Left renal cortex interstitium (tissue), 4 donors: ENCODE data around the gene KCP. TPM values are rescaled to one million over a fixed set of nuclear protein-coding genes. Genes with fewer than 3 reads are reported as not detected.
"Not testable (repeated sequence)": the region's sequence is repeated elsewhere in the genome, so short reads cannot be mapped to it uniquely, and the experiment has no call there.

Experiments
- DNase-seq, 4 donors: peaks; one replicate each; pipeline ENCODE4 v3.0.0-alpha.2; 2013; ENCODE audit warnings: low read depth in 4 of 4, low spot score in 2 of 4, missing footprints in 1 of 4
- polyA plus RNA-seq, 4 donors: library from polyadenylated mRNA; unstranded; fragments of 120-200 nt; gene quantifications; one replicate each; pipeline ENCODE4 v1.2.1, GENCODE V29; 2013; ENCODE audit not compliant: insufficient read length in 4 of 4

The KCP gene
- polyA plus RNA-seq, 4 donors = 12.1 to 41.9 (median 23.8) TPM

DNA sequence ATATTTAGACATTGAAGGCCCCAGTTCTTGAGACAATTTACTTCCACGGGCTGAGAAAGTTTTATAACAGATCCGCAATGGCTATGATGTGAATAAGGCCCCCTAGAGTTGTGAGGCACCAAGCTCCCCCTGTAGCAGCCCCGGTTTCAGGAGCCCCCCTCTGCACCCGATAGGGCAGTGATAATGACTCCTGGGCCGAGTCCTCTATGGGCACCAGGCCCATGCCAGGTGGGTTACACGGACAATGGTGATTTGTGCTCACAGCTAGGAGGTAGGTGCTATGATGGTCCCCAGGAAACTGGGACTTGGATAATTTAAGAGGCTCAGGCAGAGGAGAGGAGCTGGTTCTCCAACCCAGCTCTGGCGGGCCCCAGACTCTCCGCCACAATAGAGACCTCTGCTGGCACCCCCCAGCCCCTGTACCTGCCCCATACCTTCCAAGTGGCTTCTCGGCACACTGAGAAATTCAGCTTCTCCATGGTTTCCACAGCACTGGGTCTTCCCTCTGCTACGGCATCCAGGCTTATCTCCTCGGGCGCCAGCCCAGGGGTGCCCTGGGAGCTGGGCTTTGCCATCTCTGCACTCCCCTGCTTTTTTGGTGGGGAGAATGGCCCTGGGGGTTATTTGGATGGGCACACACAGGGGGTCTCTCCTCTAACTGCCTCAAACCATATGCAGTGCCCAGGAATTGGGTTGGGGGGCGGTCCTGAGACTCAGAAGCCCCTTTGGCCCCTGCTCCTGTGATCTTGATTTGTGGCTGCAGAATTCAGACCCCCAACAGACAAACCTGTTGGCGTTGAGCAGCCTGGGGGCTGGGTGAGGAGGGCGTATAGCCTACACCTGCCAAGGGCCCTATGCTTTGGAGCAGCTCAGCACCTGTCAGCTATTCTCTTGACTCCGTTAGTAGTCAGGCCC is 12.2 kb upstream of the KCP start:
- DNase-seq = no peak

GRCh38 chr7:128921866-128922440 is 11.4 kb upstream of the KCP start:
- DNase-seq = no peak

DNA sequence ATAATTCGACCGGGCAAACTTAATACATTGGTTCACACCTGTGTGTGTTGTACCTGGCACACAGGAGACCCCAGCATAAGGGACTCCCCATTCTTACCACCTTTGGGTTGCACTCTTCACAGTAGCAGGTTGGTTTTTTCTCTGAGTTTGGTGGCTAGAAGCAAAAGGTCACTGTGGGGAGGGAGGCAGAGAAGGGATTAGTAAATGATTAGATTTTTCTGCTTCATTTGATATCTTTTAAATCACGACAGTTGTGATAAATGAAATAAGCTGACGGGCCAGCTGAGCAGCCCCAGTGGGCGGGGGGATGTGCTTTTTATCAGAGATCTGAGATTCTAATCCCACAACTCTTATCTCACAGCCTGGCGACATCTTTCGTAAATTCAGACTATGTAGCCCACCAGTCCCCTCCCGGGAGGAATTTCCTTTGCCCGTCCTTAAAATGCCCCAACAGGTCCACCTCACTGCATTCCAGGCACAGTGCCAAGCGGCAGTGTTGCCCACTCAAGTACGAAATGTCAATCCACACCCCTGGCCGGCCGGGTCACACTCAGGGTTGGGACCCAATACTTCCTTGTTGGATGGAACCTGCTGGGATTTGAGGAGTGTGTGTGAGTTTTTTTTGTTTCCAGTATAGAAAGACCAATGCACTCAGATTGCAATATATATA is 10.5 kb upstream of the KCP start:
- no peak for DNase-seq

DNA sequence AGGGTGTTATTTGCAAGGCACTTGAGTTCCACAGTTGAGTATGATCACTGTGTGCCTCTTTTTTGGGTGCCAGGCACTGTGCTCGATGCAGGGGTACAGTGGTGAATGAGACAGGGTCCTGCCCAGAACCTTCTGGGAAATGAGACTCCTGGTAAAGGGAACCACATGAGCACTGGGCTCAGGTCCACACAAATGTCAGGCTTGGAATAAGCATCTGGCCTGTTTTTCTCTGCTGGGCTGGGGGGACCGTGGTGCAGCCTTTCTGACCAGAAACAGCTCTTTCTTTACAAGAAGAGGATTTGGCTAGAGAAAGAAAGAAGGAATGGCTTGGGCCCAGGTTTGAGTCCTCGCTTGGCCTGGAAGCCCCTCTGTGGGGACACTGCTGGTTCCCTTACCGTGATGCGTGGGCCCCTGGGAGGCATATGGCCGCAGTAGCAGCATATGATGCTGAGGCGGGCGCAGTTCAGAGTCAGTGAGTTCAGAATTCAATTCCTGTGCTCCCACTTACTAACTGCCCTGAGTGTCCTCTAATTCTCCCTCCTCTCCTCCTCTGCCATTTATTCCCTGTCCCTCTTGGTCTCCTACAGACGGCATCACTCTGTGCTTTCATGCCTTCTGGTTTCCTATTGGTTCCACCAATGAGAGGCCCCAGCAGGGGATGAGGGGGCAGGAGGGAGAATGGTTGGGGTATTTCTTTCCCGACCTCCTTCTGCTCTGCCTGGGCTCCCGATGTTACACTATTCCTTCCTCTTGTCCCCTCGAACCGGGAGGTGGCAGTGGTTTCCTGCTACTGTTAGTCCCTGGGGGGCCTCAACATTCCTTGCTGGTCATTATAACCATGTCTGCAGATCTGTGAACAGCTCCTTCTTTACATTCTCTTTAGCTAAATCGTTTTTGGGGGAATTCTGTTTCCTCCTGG is 9.6 kb upstream of the KCP start:
- no peak for DNase-seq

- DNase-seq = no peak
These were observed 8.7 kb upstream of the KCP start for GRCh38 chr7:128919241-128919640.

- DNase-seq = no peak
These were observed 7.6 kb upstream of the KCP start for GRCh38 chr7:128918016-128918665.

GRCh38 chr7:128917122-128917521 is 6.6 kb upstream of the KCP start:
- DNase-seq = no peak

DNA sequence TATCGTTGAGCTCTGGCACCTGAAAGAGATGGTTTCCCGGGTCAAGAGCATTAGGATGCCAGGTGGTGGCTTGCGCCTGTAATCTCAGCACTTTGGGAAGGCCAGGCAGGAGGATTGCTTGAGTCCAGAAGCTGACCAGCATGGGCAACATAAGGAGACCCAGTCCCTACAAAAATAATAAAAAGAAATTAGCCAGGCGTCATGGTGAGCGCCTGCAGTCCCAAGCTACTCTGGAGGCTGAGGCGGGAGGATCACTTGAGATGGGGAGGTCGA is 6.1 kb upstream of the KCP start:
- no peak for DNase-seq

DNA sequence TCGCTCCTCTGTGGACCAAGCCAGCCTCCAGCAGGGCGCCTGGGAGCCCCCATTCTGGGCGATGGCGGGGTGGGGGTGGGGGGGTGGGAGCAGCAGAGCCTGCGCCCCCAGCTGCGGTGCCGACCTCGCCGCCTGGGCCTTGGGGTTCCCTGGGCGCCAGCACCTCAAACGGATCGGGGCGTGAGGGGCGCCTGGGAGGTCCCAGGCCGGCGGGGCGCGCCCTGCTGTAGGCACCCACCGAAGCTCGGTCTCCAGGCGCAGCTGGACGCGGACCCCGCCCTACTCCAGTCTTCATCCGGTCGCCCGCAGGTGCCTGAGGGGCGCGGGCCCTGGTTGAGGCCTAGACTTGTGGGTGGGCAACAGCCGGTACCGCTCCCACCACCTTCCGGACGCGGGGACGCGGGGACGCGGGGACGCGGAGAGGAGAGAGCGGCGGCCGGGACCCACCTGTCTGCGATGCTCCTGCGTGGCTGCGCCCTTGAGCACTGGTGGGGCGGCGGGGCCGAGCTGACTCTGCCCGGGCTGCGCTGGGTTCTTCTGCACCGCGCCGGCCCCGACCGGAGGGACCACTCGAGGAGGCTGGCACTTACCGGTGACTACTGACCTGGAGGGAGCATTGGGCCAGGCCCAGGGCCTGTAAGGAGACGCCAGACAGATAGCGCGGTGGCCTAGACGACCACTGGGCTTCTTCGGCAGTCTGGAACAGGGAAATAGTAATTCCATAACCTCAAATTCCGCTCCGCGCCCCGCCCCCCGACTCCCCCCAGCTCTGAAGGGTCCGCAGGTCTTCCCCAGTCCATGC is 5.5 kb upstream of the KCP start:
- no peak for DNase-seq

- no peak for DNase-seq
These were observed 4.8 kb upstream of the KCP start for GRCh38 chr7:128915271-128915819.

GRCh38 chr7:128914566-128915151 is 4.2 kb upstream of the KCP start:
- DNase-seq = no peak

DNA sequence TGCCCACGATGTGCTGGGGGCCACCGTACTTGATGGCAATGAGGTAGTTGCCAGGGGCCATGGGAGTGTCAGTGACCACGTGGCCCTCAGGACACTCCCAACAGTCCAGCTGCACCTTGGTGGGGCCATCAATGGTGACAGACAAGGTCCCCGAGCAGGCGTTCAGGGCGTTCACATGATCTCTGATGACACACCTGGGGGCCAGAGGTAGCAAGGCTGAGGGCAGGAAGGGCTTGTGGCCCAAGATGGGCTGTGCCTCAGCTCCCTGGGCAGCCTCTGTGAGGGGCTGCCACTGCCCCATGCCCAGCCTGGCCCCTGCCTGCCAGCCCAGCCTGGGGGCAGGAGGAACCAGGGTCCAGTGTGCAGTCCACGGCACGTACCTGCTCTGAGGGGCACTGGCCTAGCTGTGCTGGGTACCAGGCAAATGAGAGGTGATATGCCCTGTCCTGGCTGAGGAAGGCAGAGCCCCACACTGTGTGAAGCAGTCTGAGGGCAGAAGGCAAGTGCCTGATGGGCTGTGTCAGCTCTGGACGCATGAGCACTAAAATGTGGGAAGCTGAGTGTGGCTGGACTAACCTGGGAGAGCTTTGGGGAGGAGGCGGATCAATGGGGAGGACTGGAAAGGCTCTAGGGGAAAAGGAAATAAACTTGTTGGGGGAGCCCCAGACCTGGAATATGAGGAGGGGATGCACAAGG is 3.5 kb upstream of the KCP start:
- DNase-seq = no peak

GRCh38 chr7:128912709-128913495 is 2.4 kb upstream of the KCP start:
- not testable (repeated sequence) for DNase-seq

DNA sequence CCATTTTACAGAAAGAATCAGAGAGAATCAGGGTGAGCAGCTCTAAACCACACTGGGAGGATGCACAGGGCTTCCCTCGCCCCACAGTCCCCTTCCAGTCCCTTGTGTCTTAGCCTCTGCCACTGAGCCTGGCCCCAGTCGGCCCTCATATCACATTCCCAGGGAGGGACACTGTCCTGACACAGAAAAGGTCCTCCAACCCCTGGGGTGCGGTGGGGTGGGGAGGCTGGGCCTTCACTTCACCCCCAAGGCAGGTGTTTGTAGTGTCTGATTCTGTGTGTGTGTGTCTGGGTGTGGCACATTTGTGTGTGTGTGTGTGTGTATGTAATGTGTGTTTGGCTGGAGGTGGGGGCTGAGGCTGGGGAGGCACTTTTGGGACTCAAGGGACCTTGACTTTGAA is 1.8 kb upstream of the KCP start:
- DNase-seq = no peak

- peak in 2 of 4 donors; percentile 49 to 67 for DNase-seq
These were observed 1.0 kb upstream of the KCP start for GRCh38 chr7:128911423-128912031.

DNA sequence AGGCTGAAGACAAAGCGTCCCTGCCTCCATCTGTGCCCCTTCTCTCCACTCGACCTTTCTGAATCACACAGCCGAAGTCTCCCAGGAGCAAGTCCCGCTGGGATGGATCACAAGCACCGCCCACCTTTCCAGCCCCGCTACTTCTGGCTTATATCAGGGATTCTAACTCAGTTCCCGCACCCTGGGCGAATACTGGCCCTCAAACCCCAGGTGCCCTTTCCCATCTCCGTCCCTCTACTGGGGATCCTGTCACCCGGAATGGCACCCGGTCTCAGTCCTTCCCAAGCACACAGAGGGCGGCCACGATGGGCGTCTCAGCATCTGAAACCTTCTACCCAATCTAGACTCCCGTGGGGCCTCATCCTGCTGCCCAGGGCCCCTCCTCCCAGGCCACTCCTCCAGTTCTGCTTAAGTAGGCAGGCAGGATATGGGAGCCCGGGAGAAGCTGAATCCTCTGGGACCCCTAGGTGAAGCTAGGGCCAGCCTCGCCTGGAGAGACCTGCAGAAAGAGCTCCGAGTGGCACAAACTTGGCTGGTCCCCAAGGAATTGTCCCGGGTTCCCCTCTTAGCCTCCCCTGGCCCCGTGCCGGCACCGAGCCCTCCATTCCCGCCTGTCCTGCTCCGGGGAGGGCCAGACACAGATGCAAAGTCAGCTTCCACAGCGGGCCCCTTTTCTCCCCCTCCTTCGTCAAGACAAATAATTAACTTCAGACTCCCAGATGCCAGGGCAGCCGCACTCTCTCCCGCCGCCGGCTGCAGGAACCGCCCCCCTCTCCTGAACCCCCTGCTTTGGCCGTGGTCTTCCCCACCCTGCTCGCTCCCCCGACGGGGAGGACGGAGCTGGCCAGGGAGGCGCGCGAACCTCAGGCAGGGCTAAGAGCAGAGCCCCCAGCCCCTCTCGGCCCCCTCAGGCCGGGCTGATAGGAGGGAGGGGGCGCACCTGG is 612 bp downstream of the KCP start:
- peak in 2 of 4 donors; percentile 61 to 67 for DNase-seq
